H7 (cell line): ENCODE results near the gene ACAP2. TPM values are rescaled to one million over a fixed set of nuclear protein-coding genes. Genes with fewer than 3 reads are reported as not detected.
"Not testable (repeated sequence)": the region's sequence is repeated elsewhere in the genome, so short reads cannot be mapped to it uniquely, and the experiment has no call there.

Experiments used
- DNase-seq: peaks from one replicate; pipeline ENCODE4 v3.0.0; 2012
- H3K27me3 ChIP-seq: 2 replicates; pipeline ENCODE4 v1.6.0; 2011; ENCODE audit warnings: mild to moderate bottlenecking, low read length; ENCODE audit not compliant: control insufficient read depth, insufficient read depth
- H3K36me3 ChIP-seq: replicated peaks from 2 replicates; pipeline ENCODE4 v1.5.1; 2011; ENCODE audit warnings: low read length; ENCODE audit not compliant: control insufficient read depth, insufficient read depth
- H3K4me3 ChIP-seq: 2 replicates; pipeline ENCODE4 v1.5.1; 2011; ENCODE audit warnings: low read depth, mild to moderate bottlenecking, control low read depth, low read length, moderate library complexity; ENCODE audit not compliant: insufficient read depth
- total RNA-seq: library from RNA; depleted of rRNA; stranded (reverse); fragments of >200 nt; shearing (Covaris generic); gene quantifications from 2 replicates; pipeline ENCODE4 v1.2.3, GENCODE V29; 2014

The ACAP2 gene
- total RNA-seq, 1 experiment from 2014 or later: 27.5 TPM

DNA sequence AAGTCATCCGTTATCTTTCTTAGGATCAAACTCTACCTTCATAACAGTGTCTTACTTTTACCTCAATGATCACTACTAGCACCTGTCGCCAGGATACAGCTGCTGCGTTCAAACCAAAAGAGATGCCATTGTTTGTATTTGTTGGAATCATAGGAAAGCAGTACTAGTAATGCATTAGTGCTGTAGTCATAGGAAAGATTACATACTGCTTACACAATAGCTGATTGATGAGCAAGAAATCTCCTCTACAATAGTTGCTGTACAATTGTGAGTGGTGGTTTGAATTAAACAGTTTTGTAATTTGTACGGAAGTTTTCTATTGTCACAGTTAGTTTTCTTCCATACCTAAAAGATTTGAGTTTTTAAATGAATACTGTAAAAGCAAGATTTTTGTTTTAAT lies 21.4 kb downstream of the ACAP2 start:
- no peak overlapping the region for H3K4me3 ChIP-seq
- DNase-seq: no peak
- no peaks in the 10 kb centered on the region for H3K36me3 ChIP-seq
- no peaks in the 10 kb centered on the region for H3K27me3 ChIP-seq

DNA sequence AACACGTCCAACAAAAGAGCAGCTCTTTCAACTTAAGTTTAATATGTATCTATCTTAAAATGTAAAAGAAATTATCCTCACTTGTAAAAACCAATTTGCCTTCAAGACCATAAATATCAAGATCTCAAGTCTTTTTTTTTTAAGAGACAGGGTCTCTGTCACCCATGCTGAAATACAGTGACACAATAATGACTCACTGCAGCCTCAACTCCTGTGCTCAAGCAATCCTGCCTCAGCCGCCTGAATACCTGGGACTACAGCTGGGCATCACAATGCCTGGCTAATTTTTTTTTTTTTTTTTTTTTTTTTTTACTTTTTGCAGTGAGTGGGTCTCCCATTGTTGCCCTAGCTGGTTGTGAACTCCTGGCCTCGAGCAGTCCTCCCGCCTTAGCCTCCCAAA lies 26.0 kb downstream of the ACAP2 start:
- no peak for DNase-seq
- H3K4me3 ChIP-seq: no peak overlapping the region

DNA sequence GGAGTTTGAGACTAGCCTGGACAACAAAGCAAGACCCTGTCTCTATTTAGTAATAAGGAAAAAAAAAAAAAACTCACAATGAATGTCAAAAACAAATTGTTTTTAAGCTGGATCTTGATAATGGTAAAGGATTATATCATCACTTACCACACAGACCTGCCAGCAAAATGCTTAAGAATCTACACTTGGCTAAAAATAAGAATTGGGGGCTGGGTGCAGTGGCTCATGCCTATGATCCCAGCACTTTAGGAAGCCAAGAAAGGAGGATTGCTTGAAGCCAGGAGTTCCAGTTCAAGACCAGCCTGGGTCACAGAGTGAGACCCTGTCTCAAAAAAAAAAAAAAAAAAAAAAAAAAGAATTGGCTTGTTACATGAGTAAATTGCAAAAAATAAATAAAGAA lies 31.0 kb downstream of the ACAP2 start:
- H3K27me3 ChIP-seq: no peaks in the 10 kb centered on the region
- H3K36me3 ChIP-seq: no peaks in the 10 kb centered on the region
- DNase-seq: no peak
- H3K4me3 ChIP-seq: no peak overlapping the region

More for the DNA sequence above, 26.0 kb downstream of the ACAP2 start:
- Histone ChIP-seq H3K36me3 (no peaks in the 10 kb centered on the region), H3K27me3 (no peaks in the 10 kb centered on the region)

DNA sequence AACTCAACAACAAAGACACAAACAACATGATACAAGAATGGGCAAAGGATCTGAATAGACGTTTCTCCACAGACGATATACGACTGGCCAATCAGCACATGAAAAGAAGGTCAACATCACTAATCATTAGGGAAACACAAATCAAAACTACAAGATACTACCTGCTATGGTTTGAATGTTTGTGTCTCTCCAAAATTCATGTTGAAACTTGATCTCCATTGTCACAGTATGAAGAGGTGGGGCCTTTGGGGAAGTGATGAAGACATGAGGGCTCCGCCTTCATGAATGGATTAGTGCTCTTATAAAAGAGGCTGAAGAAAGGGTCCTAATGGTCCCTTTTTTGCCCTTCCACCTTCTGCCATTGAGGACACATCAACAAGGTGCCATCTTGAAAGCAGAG lies 32.3 kb downstream of the ACAP2 start:
- no peak for DNase-seq
- Histone ChIP-seq H3K4me3 (no peak overlapping the region), H3K36me3 (no peaks in the 10 kb centered on the region), H3K27me3 (no peaks in the 10 kb centered on the region)

DNA sequence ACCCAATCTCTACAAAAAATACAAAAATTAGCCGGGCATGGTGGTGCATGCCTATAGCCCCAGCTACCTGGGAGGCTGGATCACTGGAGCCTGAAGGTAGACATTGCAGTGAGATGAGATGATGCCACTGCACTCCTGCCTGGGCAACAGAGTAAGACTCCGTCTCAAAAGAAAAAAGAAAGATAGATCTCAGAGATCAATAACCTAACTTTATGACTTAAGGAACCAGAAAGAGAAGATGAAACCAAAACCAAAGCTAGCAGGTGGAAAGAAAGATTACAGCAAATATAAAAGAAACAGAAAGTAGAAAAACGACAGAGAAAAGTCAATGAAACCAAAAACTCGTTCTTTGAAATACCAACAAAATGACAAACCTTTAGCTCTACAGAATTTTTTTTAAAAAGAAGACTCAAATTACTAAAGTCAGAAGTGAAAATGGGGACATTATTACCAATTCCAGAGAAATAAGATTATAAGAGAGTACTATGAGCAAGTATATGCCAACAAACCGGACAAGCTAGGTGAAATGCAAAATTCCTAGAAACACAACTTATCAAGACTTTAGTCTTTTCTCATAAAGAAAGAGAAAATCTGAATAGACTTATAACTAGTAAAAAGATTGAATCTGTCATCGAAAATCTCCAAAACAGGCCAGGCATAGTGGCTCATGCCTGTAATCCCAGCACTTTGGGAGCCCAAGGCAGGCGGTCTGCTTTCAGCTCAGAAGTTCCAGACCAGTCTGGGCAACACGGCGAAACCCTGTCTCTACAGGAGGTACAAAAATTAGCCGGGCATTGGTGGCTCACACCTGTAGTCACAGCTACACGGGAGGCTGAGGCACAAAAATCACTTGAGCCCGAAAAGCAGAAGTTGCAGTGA lies 35.0 kb downstream of the ACAP2 start:
- Histone ChIP-seq H3K4me3 (no peak overlapping the region), H3K36me3 (no peaks in the 10 kb centered on the region), H3K27me3 (no peaks in the 10 kb centered on the region)
- no peak for DNase-seq

DNA sequence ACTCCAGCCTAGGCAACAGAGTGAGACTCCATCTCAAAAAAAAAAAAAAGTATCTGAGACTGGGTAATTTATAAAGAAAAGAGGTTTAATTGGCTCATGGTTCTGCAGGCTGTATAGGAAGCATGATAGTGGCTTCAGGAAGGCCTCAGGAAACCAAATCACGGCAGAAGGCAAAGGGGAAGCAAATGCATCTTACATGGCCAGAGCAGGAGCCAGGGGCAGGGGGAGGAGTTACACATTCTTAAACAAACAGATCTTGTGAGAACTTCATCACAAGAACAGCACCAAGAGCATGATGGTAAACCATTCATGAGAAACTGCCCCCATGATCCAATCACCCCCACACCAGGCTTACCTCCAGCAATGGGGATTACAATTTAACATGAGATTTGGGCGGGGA lies 37.2 kb downstream of the ACAP2 start:
- Histone ChIP-seq H3K27me3 (no peaks in the 10 kb centered on the region), H3K36me3 (no peaks in the 10 kb centered on the region), H3K4me3 (no peak overlapping the region)
- DNase-seq: no peak

DNA sequence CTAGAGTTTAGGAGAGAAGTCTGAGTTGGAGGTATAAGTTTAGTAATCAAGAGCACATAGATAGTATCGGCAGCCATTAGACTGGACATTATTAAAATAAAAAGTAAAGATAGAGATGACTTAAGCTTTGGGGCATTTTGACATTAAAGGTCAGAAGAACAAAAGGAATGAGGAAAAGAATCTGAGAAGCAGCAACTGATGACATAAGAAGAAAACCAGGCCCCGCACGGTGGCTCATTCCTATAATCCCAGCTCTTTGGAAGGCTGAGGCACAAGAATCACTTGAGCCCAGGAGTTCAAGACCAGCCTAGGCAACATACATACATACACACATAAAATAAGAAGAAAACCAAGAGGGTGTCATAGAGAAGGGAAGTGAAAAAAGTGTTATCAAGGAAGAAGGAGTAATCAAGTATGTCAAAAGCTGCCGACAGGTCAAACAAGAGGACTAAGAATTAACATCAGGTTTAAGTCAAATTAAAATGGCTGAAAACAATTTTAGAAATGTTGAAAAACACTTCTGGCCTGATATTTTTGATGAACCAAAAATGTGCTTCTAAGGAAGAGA lies 38.9 kb downstream of the ACAP2 start:
- Histone ChIP-seq H3K36me3 (no peaks in the 10 kb centered on the region), H3K27me3 (no peaks in the 10 kb centered on the region), H3K4me3 (no peak overlapping the region)
- no peak for DNase-seq

DNA sequence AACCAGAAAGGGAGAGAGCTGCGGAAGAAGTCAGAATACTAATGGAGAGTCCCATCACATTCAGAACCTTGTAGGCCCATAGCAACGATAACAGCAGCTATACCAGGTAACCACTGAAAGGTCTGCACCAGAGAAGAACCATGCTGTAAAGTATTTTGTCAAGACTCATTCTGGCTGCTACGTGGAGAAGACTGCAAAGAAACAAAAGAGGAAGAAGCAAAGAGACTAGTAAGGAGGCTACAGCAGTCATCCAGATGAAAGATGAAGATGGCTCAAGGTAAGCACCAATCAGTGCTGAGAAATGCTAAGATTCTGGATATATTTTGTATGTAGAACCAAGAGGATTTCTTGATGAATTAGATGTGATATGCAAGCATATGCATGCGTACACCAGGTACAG lies 39.6 kb downstream of the ACAP2 start:
- Histone ChIP-seq H3K27me3 (no peaks in the 10 kb centered on the region), H3K36me3 (no peaks in the 10 kb centered on the region)

DNA sequence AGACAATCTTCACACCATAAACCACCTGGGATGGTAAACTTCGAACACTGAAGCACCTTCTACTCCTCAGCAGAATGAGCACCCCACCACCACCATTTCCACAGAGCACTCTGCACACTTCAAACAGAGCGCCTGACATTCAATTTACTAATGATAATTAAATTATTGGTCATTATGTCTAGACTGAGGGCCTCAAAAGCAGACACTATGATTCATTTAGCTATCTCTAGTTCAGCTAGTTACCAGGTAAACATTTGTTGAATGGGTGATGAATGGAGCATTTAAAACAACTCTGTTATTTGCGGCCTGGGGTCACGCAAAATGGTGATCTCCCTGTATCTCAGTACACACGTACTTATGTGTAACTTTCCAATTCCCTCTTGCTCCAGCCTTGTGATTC lies 40.9 kb downstream of the ACAP2 start:
- Histone ChIP-seq H3K36me3 (no peaks in the 10 kb centered on the region), H3K27me3 (no peaks in the 10 kb centered on the region), H3K4me3 (no peak overlapping the region)
- DNase-seq: no peak

More for the DNA sequence above, 39.6 kb downstream of the ACAP2 start:
- no peak for DNase-seq
- no peak overlapping the region for H3K4me3 ChIP-seq

DNA sequence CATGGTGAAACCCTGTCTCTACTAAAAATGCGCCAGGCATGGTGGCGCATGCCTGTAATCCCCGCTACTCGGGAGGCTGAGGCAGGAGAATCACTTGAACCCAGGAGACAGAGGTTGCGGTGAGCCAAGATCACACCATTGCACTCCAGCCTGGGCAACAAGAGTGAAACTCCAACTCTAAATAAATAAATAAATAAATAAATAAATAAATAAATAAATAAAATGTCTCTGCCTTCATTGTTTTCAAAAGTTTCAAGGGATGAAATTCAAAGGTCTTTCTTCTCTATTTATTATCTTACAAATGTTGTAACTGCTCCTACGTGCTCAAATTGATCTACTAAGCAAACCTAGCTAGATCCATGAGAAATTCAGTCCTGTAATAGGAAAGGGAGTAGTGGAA lies 44.4 kb downstream of the ACAP2 start:
- not testable (repeated sequence) for H3K4me3 ChIP-seq, DNase-seq, H3K27me3 ChIP-seq, H3K36me3 ChIP-seq

DNA sequence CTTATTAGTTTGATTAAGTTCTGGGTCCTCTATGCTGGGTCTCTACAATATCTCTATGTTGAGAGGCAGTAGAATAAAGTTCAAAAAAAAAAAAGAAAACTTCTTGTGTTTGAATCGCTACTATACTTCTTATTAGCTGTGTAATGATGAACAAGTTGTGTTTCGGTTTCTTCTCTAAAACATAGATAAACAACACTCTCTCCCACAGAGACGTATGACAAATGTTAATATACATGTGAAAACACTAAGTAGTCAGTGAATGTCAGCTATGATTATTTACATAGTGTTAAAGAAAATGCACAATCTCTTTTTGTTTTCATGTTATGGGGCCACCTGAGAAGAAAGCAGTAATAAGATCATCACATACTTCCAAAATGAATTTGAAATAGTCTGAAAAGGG lies 45.3 kb downstream of the ACAP2 start:
- Histone ChIP-seq H3K36me3 (no peaks in the 10 kb centered on the region), H3K27me3 (no peaks in the 10 kb centered on the region), H3K4me3 (no peak overlapping the region)
- DNase-seq: no peak

DNA sequence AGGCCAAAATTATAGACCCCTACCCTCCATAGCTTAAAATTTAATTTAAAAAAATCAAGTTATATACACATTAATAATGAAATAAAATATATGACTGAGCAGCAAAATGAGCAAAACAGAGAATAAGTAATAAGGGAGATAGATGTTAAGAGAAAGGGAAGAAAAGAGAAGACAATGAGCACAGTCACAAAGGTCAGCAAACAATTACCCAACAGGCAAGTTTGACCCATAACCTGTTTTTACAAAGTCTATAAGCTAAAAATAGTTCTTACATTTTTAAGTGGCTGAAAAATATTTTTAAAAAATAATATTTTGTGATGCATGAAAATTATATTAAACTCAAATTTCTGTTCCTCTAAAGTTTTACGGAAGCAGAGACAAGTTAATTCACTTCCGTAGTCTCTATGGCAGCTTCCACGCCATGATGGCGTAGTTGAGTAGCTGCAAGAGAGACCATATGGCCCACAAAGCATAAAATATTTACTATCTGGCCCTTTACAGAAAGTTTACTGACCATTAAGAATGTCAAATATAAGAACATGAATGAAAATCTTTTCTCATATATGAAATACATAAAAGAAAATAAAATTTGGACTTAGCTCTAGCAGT lies 47.5 kb downstream of the ACAP2 start:
- DNase-seq: no peak
- Histone ChIP-seq H3K36me3 (no peaks in the 10 kb centered on the region), H3K4me3 (no peak overlapping the region), H3K27me3 (no peaks in the 10 kb centered on the region)

DNA sequence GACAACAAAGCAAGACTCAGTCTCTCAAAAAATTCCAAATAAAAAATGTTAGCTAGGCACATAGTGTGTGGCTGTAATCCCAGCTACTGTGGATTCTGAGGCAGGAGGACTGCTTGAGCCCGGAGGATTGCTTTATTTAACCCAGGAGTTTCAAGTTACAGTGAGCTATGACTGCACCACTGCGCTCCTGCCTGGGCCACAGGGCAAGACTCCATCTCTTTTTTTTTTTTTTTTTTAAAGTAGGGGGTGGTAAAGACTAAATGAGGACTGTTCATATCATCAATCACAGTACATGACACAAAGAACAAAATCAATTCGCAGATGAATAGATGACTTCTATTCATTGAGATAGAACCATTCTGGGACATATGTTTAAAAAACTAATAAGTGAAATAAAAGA lies 48.1 kb downstream of the ACAP2 start:
- no peak overlapping the region for H3K4me3 ChIP-seq
- no peaks in the 10 kb centered on the region for H3K36me3 ChIP-seq
- no peak for DNase-seq
- H3K27me3 ChIP-seq: no peaks in the 10 kb centered on the region

DNA sequence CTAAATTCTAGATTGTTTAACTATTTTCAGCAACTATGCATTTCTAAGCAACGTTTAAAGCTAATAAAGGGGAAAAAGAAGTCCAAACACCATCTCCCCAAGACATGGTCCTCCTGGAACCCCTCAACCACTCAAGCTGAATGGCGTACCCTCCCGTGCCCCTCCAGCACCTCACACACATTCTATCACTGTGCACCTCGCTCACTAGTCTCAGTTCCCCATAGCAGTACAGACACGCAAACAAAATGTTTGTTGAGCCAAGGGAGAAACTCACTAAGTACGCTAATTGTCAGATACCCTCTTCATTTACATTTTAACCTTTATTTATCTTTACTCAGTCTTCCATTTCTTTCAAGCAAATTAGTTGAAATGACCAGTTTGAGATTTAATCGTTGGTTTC lies 48.8 kb downstream of the ACAP2 start:
- Histone ChIP-seq H3K4me3 (no peak overlapping the region), H3K27me3 (no peaks in the 10 kb centered on the region), H3K36me3 (no peaks in the 10 kb centered on the region)
- DNase-seq: no peak

DNA sequence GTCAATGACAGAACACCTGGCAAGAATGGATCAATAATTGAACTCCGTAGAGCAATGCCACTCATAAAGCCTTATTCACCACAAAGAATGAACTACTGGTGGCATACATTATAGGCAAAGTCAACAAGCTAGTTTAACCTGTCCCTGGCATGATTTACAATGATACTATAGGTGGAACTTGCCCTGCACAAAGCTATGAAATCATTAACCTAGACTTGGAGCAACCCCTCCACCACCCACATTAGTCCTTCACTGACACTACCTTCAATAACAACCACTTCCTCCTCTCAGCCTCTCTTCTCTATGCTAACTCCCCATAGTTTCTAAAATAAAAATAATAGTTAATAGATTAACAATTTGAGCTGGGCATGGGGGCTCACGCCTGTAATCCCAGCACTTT lies 54.4 kb downstream of the ACAP2 start:
- no peak for DNase-seq
- no peak overlapping the region for H3K4me3 ChIP-seq
- no peaks in the 10 kb centered on the region for H3K27me3 ChIP-seq
- no peaks in the 10 kb centered on the region for H3K36me3 ChIP-seq
